Osteoblast (primary cell): ENCODE results near the gene ZNF311. TPM values are rescaled to one million over a fixed set of nuclear protein-coding genes. Genes with fewer than 3 reads are reported as not detected.
"Not testable (repeated sequence)": the region's sequence is repeated elsewhere in the genome, so short reads cannot be mapped to it uniquely, and the experiment has no call there.

Experiments
- DNase-seq: peaks from one replicate; pipeline ENCODE4 v3.0.0; 2011; ENCODE audit warnings: low spot score, mixed read lengths; ENCODE audit not compliant: insufficient read length; ENCODE audit errors: missing footprints
- H2AFZ ChIP-seq: 2 replicates; pipeline ENCODE4 v1.6.0; 2011; ENCODE audit warnings: mild to moderate bottlenecking, low read length
- H3K27ac ChIP-seq: 2 replicates; pipeline ENCODE4 v1.5.1; 2011; ENCODE audit warnings: mild to moderate bottlenecking, low read depth, low read length, moderate library complexity
- H3K27me3 ChIP-seq: 2 replicates; pipeline ENCODE4 v1.6.0; 2012; ENCODE audit warnings: mild to moderate bottlenecking, control low read depth, inconsistent platforms, low read length, moderate library complexity; ENCODE audit not compliant: insufficient read depth
- H3K36me3 ChIP-seq: 2 replicates; pipeline ENCODE4 v1.5.1; 2011; ENCODE audit warnings: mild to moderate bottlenecking, low read length, control low read depth, moderate library complexity; ENCODE audit not compliant: insufficient read depth
- H3K4me1 ChIP-seq: 2 replicates; pipeline ENCODE4 v1.5.1; 2011; ENCODE audit warnings: mild to moderate bottlenecking, low read length, control low read depth, moderate library complexity; ENCODE audit not compliant: insufficient read depth
- H3K4me2 ChIP-seq: 2 replicates; pipeline ENCODE4 v1.6.0; 2011; ENCODE audit warnings: mild to moderate bottlenecking, low read length; ENCODE audit not compliant: insufficient read depth
- H3K4me3 ChIP-seq: fragments of 200-600 bp; sonication (generic); 3 replicates; pipeline ENCODE4 v1.5.1; 2012; ENCODE audit warnings: mild to moderate bottlenecking, low read length, inconsistent platforms; ENCODE audit not compliant: insufficient read depth
- H3K79me2 ChIP-seq: 2 replicates; pipeline ENCODE4 v1.6.0; 2012; ENCODE audit warnings: mild to moderate bottlenecking, low read length, control low read depth, inconsistent platforms; ENCODE audit not compliant: insufficient read depth
- H3K9me3 ChIP-seq: 2 replicates; pipeline ENCODE4 v1.5.1; 2011; ENCODE audit warnings: low read depth, low read length, control low read depth
- H4K20me1 ChIP-seq: 2 replicates; pipeline ENCODE4 v1.6.0; 2012; ENCODE audit warnings: mild to moderate bottlenecking, low read length, control low read depth; ENCODE audit not compliant: insufficient read depth
- total RNA-seq: library from RNA; depleted of rRNA; stranded (reverse); fragments of >200 nt; gene quantifications from 2 replicates; pipeline ENCODE4 v1.2.3, GENCODE V29; 2012
- TF ChIP-seq, protein P1 (sequence below): IDR thresholded peaks from 2 replicates; pipeline ENCODE4 v1.5.1; 2011; ENCODE audit warnings: mild to moderate bottlenecking, low read depth, low read length, moderate library complexity; ENCODE audit errors: extremely low read depth

ZNF311 gene
- total RNA-seq, 1 donor: 1.1 TPM

- Histone ChIP-seq H2AFZ (no peak overlapping the region), H3K27me3 (no peaks in the 10 kb centered on the region), H3K79me2 (no peaks in the 10 kb centered on the region), H3K4me1 (no peaks in the 10 kb centered on the region), H3K36me3 (no peaks in the 10 kb centered on the region), H3K27ac (no peak overlapping the region), H3K4me2 (no peak overlapping the region), H3K9me3 (no peaks in the 10 kb centered on the region), H4K20me1 (no peaks in the 10 kb centered on the region), H3K4me3 (no peak overlapping the region)
- TF ChIP-seq, protein P1, sequence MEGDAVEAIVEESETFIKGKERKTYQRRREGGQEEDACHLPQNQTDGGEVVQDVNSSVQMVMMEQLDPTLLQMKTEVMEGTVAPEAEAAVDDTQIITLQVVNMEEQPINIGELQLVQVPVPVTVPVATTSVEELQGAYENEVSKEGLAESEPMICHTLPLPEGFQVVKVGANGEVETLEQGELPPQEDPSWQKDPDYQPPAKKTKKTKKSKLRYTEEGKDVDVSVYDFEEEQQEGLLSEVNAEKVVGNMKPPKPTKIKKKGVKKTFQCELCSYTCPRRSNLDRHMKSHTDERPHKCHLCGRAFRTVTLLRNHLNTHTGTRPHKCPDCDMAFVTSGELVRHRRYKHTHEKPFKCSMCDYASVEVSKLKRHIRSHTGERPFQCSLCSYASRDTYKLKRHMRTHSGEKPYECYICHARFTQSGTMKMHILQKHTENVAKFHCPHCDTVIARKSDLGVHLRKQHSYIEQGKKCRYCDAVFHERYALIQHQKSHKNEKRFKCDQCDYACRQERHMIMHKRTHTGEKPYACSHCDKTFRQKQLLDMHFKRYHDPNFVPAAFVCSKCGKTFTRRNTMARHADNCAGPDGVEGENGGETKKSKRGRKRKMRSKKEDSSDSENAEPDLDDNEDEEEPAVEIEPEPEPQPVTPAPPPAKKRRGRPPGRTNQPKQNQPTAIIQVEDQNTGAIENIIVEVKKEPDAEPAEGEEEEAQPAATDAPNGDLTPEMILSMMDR: no peak
- DNase-seq: no peak
These were observed 36.6 kb downstream of the ZNF311 start for GRCh38 chr6:28968476-28968875.

GRCh38 chr6:28965706-28966105 is 39.4 kb downstream of the ZNF311 start:
- no peaks in the 10 kb centered on the region for H3K27me3 ChIP-seq
- no peak overlapping the region for H2AFZ ChIP-seq
- H3K4me1 ChIP-seq: no peaks in the 10 kb centered on the region
- DNase-seq: no peak
- H3K79me2 ChIP-seq: no peaks in the 10 kb centered on the region
- H3K27ac ChIP-seq: no peak overlapping the region
- no peaks in the 10 kb centered on the region for H4K20me1 ChIP-seq
- TF ChIP-seq, protein P1: no peak
- H3K36me3 ChIP-seq: no peaks in the 10 kb centered on the region
- H3K4me2 ChIP-seq: no peak overlapping the region
- H3K9me3 ChIP-seq: no peaks in the 10 kb centered on the region
- H3K4me3 ChIP-seq: no peak overlapping the region

DNA sequence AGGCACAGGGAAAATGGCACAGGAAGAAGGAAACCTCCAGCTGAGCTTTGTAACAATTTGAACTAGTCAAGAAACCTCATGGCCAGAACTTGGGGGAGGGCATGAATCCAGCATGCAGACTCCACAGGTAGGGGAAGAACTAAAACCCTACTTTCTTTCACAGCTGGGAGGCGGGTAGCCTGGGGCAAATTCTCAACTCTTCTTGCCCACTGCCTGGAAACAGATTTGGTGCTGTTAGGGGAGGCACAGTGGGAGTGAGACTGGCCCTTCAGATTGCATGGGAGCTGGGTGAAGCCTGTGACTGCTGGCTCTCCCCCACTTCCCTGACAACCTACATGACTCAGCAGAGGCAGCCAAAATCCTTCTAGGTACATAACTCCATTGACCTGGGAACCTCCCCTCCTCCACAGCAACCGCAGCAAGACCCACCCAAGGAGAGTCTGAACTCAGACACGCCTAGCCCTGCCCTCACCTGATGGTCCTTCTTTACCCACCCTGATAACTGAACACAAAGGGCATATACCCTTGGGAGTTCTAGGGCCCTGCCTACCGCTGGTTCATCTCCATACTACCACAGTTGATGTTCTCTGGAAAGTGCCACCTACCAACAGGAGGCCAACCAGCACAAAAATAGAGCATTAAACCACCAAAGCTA is 44.1 kb downstream of the ZNF311 start:
- no peak overlapping the region for H3K4me2 ChIP-seq
- no peak overlapping the region for H2AFZ ChIP-seq
- DNase-seq: no peak
- peaks cover 7% of the 10 kb centered on the region for H3K27me3 ChIP-seq
- no peaks in the 10 kb centered on the region for H3K36me3 ChIP-seq
- H3K27ac ChIP-seq: no peak overlapping the region
- TF ChIP-seq, protein P1: no peak
- no peaks in the 10 kb centered on the region for H3K4me1 ChIP-seq
- H3K4me3 ChIP-seq: no peak overlapping the region
- H4K20me1 ChIP-seq: no peaks in the 10 kb centered on the region
- H3K9me3 ChIP-seq: no peaks in the 10 kb centered on the region
- H3K79me2 ChIP-seq: no peaks in the 10 kb centered on the region

- not testable (repeated sequence) for H3K27ac ChIP-seq, H3K4me3 ChIP-seq, H3K9me3 ChIP-seq, H3K36me3 ChIP-seq, H4K20me1 ChIP-seq, H3K27me3 ChIP-seq, H3K79me2 ChIP-seq, H3K4me2 ChIP-seq, DNase-seq, H3K4me1 ChIP-seq, H2AFZ ChIP-seq
These were observed 46.4 kb downstream of the ZNF311 start for GRCh38 chr6:28958561-28959243.

GRCh38 chr6:28957795-28958314 is 47.3 kb downstream of the ZNF311 start:
- not testable (repeated sequence) for H3K4me2 ChIP-seq, H4K20me1 ChIP-seq, H3K27me3 ChIP-seq, H3K4me3 ChIP-seq, H2AFZ ChIP-seq, H3K36me3 ChIP-seq, H3K4me1 ChIP-seq, H3K27ac ChIP-seq, H3K9me3 ChIP-seq, DNase-seq, H3K79me2 ChIP-seq
